HepG2 (cell line): ENCODE measurements around the gene ATG9A. TPM values are rescaled to one million over a fixed set of nuclear protein-coding genes. Genes with fewer than 3 reads are reported as not detected.
A peak's percentile ranks its signal among the peaks of the same experiment; 100 is the strongest.

Experiments used
- ATAD3A ChIP-seq: sonication (generic); formaldehyde crosslinking; IDR thresholded peaks from 2 replicates; pipeline ENCODE4 v1.4.0; 2020; ENCODE audit warnings: missing genetic modification reagents
- ATF7 ChIP-seq, 2 experiments: fragments of 450-650 bp in 1 of 2; sonication (generic) in 1 of 2; formaldehyde crosslinking in 1 of 2; IDR thresholded peaks; 2 replicates each; pipeline versions ENCODE4 v1.4.0 to v1.6.1; 2016 to 2020; ENCODE audit warnings: antibody characterized with exemption in 1 of 2, mild to moderate bottlenecking in 1 of 2, missing genetic modification reagents in 1 of 2
- GATA4 ChIP-seq: sonication (generic); IDR thresholded peaks from 2 replicates; pipeline ENCODE4 v1.6.1; 2016; ENCODE audit warnings: antibody characterized with exemption, low read depth, borderline replicate concordance
- HMGA1 ChIP-seq: sonication (generic); formaldehyde crosslinking; conservative IDR thresholded peaks from 2 replicates; pipeline ENCODE4 v1.4.0; 2020; ENCODE audit warnings: missing genetic modification reagents
- HOXA7 ChIP-seq: sonication (generic); formaldehyde crosslinking; IDR thresholded peaks from 2 replicates; pipeline ENCODE4 v1.8.1; 2022; ENCODE audit warnings: mild to moderate bottlenecking, missing genetic modification reagents, moderate library complexity
- MTF2 ChIP-seq: sonication (generic); formaldehyde crosslinking; IDR thresholded peaks from 2 replicates; pipeline ENCODE4 v1.5.0; 2020; ENCODE audit warnings: missing genetic modification reagents, borderline replicate concordance
- PAF1 ChIP-seq: IDR thresholded peaks from 2 replicates; pipeline ENCODE4 v1.6.1; 2016; ENCODE audit warnings: missing genetic modification reagents, missing compliant biosample characterization
- PHF8 ChIP-seq: sonication (generic); formaldehyde crosslinking; IDR thresholded peaks from 2 replicates; pipeline ENCODE4 v1.5.0; 2020; ENCODE audit warnings: missing genetic modification reagents
- POGZ ChIP-seq: sonication (generic); formaldehyde crosslinking; IDR thresholded peaks from 2 replicates; pipeline ENCODE4 v1.4.0; 2020; ENCODE audit warnings: mild to moderate bottlenecking, missing genetic modification reagents
- RORA ChIP-seq: sonication (generic); formaldehyde crosslinking; IDR thresholded peaks from 2 replicates; pipeline ENCODE4 v1.5.0; 2020; ENCODE audit warnings: mild to moderate bottlenecking, missing genetic modification reagents, moderate library complexity
- ZNF136 ChIP-seq: sonication (generic); formaldehyde crosslinking; IDR thresholded peaks from 2 replicates; pipeline ENCODE4 v1.8.1; 2022; ENCODE audit warnings: low read depth, mild to moderate bottlenecking, moderate library complexity, missing genetic modification reagents
- ZNF530 ChIP-seq: sonication (generic); formaldehyde crosslinking; IDR thresholded peaks from 2 replicates; pipeline ENCODE4 v1.5.0; 2020; ENCODE audit warnings: low read depth, mild to moderate bottlenecking, missing genetic modification reagents
- ZNF572 ChIP-seq: sonication (generic); formaldehyde crosslinking; IDR thresholded peaks from 2 replicates; pipeline ENCODE4 v1.5.1; 2020; ENCODE audit warnings: mild to moderate bottlenecking, missing genetic modification reagents
- polyA plus RNA-seq, 8 experiments: library from polyadenylated mRNA; depleted of rRNA in 3 of 8; stranded (reverse) in 7 of 8; unstranded in 1 of 8; fragments of >200 nt; fragmentation: Illumina TruSeq in 4 of 8; extraction: Trizol in 4 of 8; gene quantifications; 2 replicates each; pipeline versions ENCODE4 v1.2.1 to v1.2.3, GENCODE V29; 2011 to 2016; ENCODE audit warnings: low read depth in 4 of 8, missing spikeins in 1 of 8, mixed read lengths in 1 of 8; ENCODE audit not compliant: insufficient read depth in 1 of 8
- total RNA-seq, 5 experiments: library from RNA; depleted of rRNA; stranded (reverse); fragments of >200 nt; fragmentation: Illumina TruSeq; extraction: Trizol; gene quantifications; 2 replicates each; pipeline ENCODE4 v1.2.3, GENCODE V29; 2016; ENCODE audit warnings: low read depth in 1 of 5
- TF ChIP-seq, protein P1 (sequence below): sonication (generic); formaldehyde crosslinking; IDR thresholded peaks from 2 replicates; pipeline ENCODE4 v1.5.0; 2020; ENCODE audit warnings: mild to moderate bottlenecking, missing genetic modification reagents, borderline replicate concordance
- TF ChIP-seq, protein P2 (sequence below): sonication (generic); formaldehyde crosslinking; IDR thresholded peaks from 2 replicates; pipeline ENCODE4 v1.8.0; 2022; ENCODE audit warnings: missing genetic modification reagents, low read depth, mild to moderate bottlenecking, borderline replicate concordance
- TF ChIP-seq, protein P3 (sequence below): sonication (generic); formaldehyde crosslinking; IDR thresholded peaks from 2 replicates; pipeline ENCODE4 v1.4.0; 2020; ENCODE audit warnings: missing genetic modification reagents
- TF ChIP-seq, protein P4 (sequence below): sonication (generic); formaldehyde crosslinking; conservative IDR thresholded peaks from 2 replicates; pipeline ENCODE4 v1.4.0; 2020; ENCODE audit warnings: missing genetic modification reagents
- TF ChIP-seq, protein P5 (sequence below): sonication (generic); formaldehyde crosslinking; IDR thresholded peaks from 2 replicates; pipeline ENCODE4 v1.4.0; 2020; ENCODE audit warnings: low read depth, missing genetic modification reagents

Gene ATG9A
- total and polyA plus RNA-seq, 2 of the 13 experiments (the other 11 are each of a cell fraction or from before 2014, with no cell fraction given) = 35.0 to 131 TPM

DNA sequence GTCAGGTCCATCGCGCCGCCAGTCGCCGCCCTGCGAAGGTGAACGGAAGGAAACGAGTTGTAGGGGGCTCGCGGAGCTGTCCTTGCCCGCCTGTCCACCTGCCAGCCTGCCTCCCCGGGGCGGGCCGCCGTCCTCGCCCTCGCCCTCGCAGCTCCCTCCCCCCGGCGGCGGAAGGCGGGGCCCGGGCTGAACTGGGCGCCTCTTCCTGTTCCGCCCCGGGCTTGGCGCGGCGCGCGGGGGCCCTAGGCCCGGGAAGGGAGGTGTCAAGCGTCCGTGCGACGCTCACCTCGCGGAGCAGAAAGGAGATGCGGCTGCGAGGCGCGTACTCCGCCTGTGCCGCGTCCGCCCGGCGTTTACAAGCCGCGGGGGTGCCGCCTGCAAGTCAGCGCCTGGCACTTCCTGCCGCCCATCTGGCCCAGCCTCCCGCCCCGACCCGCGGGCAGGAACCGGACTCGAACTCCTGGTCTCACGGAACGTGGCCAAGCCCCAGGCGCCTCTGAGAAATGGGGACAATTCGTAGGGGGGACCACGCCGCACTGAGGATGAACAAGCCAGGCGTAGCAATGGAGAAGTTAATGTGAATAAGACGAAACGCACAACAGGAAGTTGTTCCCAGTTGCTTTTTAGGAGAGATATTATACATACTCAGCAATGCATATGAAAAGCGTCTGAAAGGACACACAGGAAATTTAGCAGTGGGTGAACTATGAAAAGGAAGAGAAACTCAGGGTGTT lies 52.5 kb downstream of the ATG9A start, which contains the start of gene CNPPD1 (continued):
- TF ChIP-seq, protein P1, sequence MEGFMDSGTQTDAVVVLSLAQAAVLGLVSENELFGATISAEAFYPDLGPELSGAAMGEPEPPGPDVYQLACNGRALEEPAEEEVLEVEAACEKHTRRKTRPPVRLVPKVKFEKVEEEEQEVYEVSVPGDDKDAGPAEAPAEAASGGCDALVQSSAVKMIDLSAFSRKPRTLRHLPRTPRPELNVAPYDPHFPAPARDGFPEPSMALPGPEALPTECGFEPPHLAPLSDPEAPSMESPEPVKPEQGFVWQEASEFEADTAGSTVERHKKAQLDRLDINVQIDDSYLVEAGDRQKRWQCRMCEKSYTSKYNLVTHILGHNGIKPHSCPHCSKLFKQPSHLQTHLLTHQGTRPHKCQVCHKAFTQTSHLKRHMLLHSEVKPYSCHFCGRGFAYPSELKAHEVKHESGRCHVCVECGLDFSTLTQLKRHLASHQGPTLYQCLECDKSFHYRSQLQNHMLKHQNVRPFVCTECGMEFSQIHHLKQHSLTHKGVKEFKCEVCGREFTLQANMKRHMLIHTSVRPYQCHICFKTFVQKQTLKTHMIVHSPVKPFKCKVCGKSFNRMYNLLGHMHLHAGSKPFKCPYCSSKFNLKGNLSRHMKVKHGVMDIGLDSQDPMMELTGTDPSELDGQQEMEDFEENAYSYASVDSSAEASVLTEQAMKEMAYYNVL (CRISPR knock-in tag) = peak; percentile 72
- TF ChIP-seq, protein P2, sequence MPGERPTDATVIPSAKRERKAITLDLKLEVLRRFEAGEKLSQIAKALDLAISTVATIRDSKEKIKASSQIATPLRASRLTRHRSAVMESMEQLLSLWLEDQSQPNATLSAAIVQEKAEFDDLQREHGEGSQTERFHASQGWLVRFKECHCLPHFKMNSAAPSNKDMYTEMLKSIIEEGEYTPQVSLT = no peak
- no peak for TF ChIP-seq ATF7 (IDR thresholded peaks at IDR 0.05)
- TF ChIP-seq ATF7 (CRISPR knock-in tag; IDR thresholded peaks at IDR 0.05) = no peak
- TF ChIP-seq, protein P3, sequence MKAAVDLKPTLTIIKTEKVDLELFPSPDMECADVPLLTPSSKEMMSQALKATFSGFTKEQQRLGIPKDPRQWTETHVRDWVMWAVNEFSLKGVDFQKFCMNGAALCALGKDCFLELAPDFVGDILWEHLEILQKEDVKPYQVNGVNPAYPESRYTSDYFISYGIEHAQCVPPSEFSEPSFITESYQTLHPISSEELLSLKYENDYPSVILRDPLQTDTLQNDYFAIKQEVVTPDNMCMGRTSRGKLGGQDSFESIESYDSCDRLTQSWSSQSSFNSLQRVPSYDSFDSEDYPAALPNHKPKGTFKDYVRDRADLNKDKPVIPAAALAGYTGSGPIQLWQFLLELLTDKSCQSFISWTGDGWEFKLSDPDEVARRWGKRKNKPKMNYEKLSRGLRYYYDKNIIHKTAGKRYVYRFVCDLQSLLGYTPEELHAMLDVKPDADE (CRISPR knock-in tag) = no peak; the same call in 1 of the 2 replicates
- no peak for TF ChIP-seq ATAD3A
- TF ChIP-seq HMGA1 = no peak
- peak; percentile 90 for TF ChIP-seq HOXA7 (CRISPR knock-in tag)
- peak; percentile 43; the same call in 1 of the 2 replicates for TF ChIP-seq POGZ
- peak; percentile 93 for TF ChIP-seq ZNF572 (CRISPR knock-in tag)
- TF ChIP-seq PAF1 (CRISPR knock-in tag) = no peak
- no peak for TF ChIP-seq RORA (CRISPR knock-in tag)
- TF ChIP-seq GATA4 = peak; percentile 80; the same call in 1 of the 2 replicates
- peak; percentile 76 for TF ChIP-seq PHF8
- TF ChIP-seq ZNF530 = no peak
- TF ChIP-seq, protein P4, sequence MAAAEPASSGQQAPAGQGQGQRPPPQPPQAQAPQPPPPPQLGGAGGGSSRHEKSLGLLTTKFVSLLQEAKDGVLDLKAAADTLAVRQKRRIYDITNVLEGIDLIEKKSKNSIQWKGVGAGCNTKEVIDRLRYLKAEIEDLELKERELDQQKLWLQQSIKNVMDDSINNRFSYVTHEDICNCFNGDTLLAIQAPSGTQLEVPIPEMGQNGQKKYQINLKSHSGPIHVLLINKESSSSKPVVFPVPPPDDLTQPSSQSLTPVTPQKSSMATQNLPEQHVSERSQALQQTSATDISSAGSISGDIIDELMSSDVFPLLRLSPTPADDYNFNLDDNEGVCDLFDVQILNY (CRISPR knock-in tag) = peak; percentile 90; the same call in 1 of the 2 replicates
- TF ChIP-seq, protein P5, sequence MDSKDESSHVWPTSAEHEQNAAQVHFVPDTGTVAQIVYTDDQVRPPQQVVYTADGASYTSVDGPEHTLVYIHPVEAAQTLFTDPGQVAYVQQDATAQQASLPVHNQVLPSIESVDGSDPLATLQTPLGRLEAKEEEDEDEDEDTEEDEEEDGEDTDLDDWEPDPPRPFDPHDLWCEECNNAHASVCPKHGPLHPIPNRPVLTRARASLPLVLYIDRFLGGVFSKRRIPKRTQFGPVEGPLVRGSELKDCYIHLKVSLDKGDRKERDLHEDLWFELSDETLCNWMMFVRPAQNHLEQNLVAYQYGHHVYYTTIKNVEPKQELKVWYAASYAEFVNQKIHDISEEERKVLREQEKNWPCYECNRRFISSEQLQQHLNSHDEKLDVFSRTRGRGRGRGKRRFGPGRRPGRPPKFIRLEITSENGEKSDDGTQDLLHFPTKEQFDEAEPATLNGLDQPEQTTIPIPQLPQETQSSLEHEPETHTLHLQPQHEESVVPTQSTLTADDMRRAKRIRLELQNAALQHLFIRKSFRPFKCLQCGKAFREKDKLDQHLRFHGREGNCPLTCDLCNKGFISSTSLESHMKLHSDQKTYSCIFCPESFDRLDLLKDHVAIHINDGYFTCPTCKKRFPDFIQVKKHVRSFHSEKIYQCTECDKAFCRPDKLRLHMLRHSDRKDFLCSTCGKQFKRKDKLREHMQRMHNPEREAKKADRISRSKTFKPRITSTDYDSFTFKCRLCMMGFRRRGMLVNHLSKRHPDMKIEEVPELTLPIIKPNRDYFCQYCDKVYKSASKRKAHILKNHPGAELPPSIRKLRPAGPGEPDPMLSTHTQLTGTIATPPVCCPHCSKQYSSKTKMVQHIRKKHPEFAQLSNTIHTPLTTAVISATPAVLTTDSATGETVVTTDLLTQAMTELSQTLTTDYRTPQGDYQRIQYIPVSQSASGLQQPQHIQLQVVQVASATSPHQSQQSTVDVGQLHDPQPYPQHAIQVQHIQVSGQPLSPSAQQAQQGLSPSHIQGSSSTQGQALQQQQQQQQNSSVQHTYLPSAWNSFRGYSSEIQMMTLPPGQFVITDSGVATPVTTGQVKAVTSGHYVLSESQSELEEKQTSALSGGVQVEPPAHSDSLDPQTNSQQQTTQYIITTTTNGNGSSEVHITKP (CRISPR knock-in tag) = 0 out of 2 replicates have a peak, but pooled peaks have one; percentile 21
- TF ChIP-seq ZNF136 (CRISPR knock-in tag) = no peak
- peak; percentile 60; the same call in 1 of the 2 replicates for TF ChIP-seq MTF2 (CRISPR knock-in tag)
